Activated naive CD4-positive, alpha-beta T cell treated with Interleukin-2 at 50 U/mL for 16 hours (primary cell): ENCODE results near the gene CRISPLD2.
"Not testable (repeated sequence)": the region's sequence is repeated elsewhere in the genome, so short reads cannot be mapped to it uniquely, and the experiment has no call there.

Source experiments
- DNase-seq: peaks from one replicate; pipeline ENCODE4 v3.0.0-alpha.2; 2020

Gene CRISPLD2

GRCh38 chr16:84920333-84920732, 100.5 kb downstream of the CRISPLD2 start:
- DNase-seq = no peak

- no peak for DNase-seq
Measured at GRCh38 chr16:84922351-84923120, 102.8 kb downstream of the CRISPLD2 start.

- no peak for DNase-seq
Measured at GRCh38 chr16:84924331-84925091, 104.7 kb downstream of the CRISPLD2 start.

DNA sequence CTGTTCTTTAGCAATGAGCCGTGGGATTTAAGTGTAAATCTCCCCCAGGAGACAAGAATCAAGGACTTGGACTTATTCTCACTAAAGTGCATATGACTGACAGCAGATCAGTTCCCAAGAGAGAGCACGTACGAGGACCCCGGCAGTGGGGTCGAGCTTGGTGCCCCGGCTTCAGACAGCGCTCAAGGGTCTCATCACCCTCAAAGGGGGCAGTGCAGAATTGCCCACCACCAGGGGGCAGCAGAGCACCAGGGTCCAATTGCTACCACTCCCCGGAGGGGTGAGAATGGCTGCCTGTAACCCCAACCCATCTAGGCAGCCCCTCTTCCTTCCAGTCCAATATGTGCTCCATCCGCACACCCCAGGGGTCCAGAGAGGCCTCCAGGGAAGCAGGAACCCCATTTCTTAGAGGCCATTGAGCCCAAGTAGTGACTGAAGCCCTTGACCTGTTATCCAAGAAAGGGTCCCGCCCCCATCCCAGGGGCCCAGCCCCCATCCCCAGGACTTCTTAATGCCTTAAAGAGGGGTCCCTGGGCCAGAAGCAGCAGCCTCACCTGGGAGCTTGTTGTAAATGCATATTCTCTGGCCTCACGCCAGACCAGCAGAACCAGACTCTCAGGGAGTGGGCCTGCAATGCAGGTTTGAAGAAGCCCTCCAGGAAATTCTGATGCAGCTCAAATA, 105.4 kb downstream of the CRISPLD2 start:
- DNase-seq = peak; percentile 71

DNA sequence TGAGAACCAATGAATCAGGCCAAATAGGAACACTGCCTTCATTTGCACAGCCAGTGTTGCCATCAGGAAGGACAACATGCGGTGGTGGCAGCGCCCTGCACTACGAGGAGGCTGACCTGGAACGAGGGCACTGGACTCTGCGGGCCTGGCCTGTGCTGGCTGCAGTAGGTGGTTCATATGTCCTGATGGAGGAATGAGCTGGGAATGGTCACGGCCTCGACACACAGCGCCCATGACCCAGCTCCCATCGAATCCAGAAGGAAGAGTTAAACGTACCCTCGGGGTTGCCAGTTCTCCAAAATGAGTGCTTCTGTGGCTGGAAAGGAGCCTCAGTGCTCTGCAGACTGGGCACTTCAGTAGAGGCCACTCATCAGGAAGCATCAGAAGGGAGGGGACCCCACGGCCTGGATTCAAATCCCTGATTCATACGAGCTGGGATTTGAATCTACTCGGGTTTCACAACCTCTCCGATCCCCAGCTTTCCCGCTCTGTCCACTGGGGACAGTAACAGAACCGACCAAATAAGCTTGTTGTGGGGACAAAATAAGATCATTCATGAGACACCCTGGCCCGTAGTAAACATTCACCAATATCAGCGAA, 106.1 kb downstream of the CRISPLD2 start:
- DNase-seq = no peak

DNA sequence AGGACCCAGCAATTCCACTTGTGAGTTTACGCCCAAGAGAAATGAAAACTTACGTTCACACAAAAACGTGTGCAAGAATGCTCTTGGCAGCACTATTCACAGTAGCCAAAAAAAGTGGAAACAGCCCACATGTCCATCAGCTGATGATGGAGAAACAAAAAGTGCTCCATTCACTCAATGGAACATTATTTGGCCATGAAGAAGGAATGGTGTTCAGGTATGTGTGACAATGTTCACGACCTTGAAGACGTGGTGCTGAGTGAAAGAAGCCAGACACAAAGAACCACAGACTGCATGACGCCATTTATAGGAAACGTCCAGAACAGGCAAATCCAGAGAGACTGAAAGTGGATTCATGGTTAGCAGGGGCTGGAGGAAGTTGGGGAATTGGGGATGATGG, 106.7 kb downstream of the CRISPLD2 start:
- DNase-seq = no peak

GRCh38 chr16:84927621-84928591, 108.1 kb downstream of the CRISPLD2 start:
- no peak for DNase-seq

GRCh38 chr16:84928679-84929420, 109.1 kb downstream of the CRISPLD2 start:
- no peak for DNase-seq

GRCh38 chr16:84929421-84930297, 109.9 kb downstream of the CRISPLD2 start:
- DNase-seq = no peak

- peak; percentile 13 for DNase-seq
Measured at GRCh38 chr16:84930298-84931106, 110.7 kb downstream of the CRISPLD2 start.

DNA sequence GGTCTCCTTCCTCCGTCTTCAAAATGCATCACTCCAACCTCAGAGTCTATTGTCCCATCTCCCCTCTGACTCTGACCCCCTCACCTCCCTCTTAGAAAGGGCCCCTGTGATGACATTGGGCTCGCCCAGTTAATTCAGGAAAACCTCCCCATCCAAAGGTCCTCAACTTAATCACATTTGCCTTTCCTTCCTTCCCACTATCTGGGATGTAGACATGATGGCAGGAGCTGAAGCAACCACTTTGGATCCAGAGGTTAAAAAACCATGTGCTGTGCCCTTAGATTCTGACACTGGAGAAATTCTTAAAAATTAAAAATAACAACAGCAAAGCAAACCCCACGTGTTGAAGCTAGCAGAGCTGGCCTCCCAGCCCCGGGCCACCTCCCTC, 111.3 kb downstream of the CRISPLD2 start:
- DNase-seq = no peak

- no peak for DNase-seq
Measured at GRCh38 chr16:84931506-84931905, 111.7 kb downstream of the CRISPLD2 start.

- DNase-seq = no peak
Measured at GRCh38 chr16:84932681-84933080, 112.9 kb downstream of the CRISPLD2 start.

GRCh38 chr16:84933774-84934631, 114.2 kb downstream of the CRISPLD2 start:
- no peak for DNase-seq

DNA sequence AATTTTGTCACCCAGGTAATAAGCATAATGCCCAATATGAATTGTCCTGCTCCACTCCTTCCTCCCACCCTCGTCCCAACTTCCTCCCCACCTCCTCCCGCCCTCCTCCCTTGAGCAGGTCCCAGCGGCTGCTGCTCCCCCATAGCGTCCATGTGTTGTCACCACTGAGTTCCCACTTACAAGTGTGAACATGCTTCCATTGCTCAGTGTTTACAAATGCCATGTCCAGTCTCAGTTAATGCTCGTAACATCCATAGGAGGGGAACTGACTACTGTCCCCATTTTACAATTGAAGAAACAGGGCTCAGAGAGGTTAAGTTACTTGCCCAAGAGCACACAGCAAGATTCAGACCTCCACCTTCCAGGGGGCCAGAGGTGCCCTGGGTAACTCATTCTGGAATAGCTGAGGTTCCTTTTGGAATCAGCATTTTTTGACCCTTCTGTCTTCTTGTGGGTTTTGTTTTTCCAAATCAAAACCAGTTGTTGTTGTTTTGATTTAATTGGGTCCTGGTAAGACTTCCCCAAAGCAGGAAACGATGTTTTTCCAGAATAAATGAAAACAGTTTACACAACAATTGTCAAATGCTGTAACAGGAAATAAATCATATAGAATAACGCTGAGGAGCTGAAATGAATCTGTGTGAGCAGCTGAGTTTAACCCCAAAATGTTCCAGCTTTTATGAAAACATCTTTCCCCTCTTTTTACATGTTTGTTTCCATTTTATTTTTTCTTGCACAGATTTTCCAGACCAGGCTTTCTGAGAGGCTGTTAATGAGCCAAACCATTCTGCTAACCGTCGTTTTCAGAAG, 117.6 kb downstream of the CRISPLD2 start:
- no peak for DNase-seq

DNA sequence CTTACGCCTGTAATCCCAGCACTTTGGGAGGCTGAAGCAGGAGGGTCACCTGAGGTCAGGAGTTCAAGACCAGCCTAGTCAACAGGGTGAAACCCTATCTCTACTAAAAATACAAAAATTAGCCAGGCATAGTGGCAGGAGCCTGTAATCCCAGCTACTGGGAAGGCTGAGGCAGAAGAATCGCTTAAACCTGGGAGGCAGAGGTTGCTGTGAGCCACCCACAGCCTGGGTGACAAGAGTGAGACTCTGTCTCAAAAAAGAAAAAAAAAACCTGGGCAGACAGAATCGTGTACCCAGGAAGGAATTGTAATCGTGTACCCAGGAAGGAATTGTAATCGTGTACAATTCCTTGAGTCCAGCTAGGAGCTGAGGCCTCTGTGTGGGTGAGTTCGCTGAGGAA, 118.8 kb downstream of the CRISPLD2 start:
- DNase-seq = not testable (repeated sequence)
